NCI-H1694 treated with DMSO at 0.1 percent for 48 hours (cell line): ENCODE results near the gene ABL2.
"Not testable (repeated sequence)": the region's sequence is repeated elsewhere in the genome, so short reads cannot be mapped to it uniquely, and the experiment has no call there.

Experiments
- DNase-seq: peaks from one replicate; lab custom pipeline; 2025; lab: John Stamatoyannopoulos, UW

Gene ABL2

GRCh38 chr1:179229214-179230140 lies at the start of gene ABL2:
Gene ABL2, minus strand, starts transcription at chr1:179229677. Its CDS starts 280 bp downstream, at chr1:179229397.
- peak; percentile 11 for DNase-seq

DNA sequence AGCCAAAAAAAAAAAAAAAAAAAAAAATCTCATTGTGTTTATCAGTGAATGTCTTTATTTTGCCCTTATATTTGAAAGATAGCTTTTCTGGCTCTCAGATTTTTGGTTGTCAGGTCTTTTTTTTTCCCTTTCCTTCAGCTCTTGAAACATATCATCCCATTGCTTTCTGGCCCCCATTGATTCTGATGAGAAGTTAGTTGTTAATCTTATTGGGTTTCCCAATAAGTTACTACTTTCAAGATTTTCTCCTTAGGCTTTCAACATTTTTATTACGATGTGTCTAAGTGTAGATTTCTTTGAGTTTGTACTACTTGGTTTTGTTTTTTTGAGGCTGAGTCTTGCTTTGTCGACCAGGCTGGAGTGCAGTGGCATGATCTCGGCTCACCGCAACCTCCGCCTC lies 49.4 kb upstream of the ABL2 start:
- DNase-seq, result no peak

DNA sequence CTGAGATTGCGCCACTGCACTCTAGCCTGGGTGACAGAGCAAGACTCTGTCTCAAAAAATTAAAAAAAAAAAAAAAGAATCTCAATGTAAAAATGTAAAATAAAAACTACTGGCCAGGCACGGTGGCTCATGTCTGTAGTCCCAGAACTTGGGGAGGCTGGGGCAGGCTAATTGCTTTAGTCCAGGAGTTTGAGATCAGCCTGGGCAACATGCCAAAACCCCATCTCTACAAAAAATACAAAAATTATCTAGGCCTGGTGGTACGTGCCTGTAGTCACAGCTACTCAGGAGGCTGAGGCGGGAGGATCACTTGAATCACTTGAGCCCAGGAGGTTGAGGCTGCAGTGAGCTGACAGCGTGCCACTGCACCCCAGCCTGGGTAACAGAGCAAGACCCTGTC lies 44.9 kb upstream of the ABL2 start:
- not testable (repeated sequence) for DNase-seq

DNA sequence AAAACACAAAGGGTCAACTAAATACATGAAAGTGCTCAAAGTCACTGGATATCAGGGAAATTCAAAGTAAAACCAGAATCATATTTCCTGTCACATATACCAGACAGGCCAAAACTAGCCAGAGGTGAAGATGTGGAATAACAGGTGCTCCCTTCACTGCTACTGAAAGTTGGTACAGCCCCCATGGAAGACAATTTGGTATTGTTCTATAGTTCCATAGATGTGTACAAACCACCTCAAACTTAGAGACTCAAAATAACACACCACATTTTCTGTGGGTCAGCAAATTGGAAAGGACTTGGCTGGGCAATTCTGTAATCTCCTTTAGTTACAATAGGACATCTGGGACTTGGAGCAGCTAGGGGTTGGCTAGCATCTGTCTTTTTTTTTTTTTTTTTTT lies 39.6 kb upstream of the ABL2 start:
- DNase-seq, result no peak

DNA sequence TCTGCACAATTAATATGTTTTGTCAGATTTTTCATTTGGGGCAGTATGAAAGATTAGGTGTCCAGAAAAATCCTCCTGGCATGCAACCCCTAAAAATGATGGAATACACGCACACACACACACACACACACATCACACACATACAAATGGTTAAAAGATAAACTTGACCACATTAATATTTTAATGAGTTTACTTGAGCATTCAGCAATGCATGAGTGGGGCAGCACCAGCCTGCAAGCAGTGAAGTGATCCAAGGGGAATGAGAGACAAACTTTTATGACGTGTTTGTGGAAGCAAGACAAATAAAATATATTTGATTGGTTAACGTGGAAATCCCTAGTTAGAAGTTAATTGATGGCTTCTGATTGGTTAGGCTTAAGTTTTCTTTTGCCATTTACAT lies 35.0 kb upstream of the ABL2 start:
- DNase-seq, result no peak

DNA sequence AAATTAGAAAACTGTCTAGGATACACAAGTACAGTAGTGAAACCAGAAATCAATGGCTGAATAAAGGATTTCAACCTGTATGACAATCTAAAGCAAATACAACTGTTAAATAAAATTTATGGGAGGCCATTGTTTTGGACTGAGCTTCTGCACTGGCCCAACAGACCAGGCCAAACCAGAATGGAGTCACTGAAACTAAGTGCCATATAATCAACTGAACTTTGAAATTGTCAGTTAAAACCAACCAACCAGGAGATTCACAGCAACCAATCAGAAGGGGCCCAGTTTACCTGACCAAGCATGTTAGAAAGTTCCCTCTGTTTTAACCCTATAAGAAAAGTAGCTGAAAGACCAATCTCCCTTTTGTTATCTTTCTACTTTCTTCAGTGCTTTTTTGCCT lies 33.6 kb upstream of the ABL2 start:
- DNase-seq, result no peak

- DNase-seq, result no peak
Measured at GRCh38 chr1:179262183-179262582, 32.7 kb upstream of the ABL2 start.

- DNase-seq, result no peak
Measured at GRCh38 chr1:179253286-179253972, 24.0 kb upstream of the ABL2 start.

- DNase-seq, result no peak
Measured at GRCh38 chr1:179252606-179253005, 23.1 kb upstream of the ABL2 start.

DNA sequence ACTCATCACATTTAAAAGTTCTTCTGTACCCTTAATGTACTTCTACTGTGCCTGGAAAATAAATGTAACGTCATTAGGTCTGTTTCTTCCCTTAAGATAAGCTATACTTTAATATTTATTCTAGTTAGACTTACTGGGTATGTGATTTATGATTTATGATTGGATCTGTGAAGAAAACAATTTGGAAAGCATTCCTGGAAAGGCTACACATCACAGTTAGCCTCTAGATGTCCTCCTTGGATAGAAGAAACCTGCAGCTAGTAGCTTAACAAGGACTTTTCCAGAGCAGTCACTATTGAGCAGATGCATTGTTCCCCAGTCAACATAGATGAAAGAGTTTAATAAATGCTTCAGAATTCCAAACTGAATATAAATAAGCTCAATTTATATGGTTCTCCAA lies 22.2 kb upstream of the ABL2 start:
- DNase-seq, result peak; percentile 31

DNA sequence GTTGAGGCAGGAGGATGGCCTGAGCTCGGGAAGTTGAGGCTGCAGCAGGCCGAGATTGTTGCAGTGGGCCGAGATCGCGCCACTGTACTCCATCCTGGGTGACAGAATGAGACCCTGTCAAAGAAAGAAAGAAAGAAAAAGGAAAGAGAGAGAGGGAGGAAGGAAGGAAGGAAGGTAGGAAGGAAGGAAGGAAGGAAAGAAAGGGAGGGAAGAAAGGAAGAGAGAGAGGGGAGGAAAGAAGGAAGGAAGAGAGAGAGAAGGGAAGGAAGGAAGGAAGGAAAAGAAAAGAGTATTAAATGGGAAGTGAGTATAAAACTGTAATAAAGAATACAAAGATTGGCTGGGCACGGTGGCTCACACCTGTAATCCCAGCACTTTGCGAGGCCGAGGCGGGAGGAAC lies 18.4 kb upstream of the ABL2 start:
- no peak for DNase-seq

- DNase-seq, result not testable (repeated sequence)
Measured at GRCh38 chr1:179245426-179245825, 15.9 kb upstream of the ABL2 start.

DNA sequence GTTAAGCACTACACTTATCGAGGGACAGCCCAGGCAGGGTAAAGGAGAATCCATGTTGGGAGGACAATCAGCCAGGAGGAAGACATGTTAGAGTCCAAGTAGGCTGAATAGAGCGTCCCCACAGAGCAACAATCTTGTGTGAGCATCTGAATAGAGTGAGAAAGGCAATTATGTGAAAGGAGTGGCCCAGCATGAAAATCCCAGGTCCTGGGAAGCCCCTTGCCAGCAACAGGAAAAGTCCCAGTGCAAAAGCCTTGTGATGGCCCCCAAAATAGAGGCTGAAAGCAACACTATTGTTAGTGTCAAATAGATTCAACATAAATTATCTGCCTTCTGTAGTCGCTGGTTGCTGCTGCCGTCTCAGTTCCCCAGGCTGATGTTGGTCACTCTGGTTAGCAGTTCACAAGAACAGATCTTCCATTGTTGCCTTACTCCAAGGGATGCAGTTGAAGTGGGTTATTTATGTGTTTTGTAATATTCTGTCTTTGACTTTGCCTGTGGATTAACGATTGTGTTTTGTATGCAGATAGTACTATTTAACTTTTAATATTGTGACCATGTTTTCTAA lies 12.1 kb upstream of the ABL2 start:
- DNase-seq, result no peak

DNA sequence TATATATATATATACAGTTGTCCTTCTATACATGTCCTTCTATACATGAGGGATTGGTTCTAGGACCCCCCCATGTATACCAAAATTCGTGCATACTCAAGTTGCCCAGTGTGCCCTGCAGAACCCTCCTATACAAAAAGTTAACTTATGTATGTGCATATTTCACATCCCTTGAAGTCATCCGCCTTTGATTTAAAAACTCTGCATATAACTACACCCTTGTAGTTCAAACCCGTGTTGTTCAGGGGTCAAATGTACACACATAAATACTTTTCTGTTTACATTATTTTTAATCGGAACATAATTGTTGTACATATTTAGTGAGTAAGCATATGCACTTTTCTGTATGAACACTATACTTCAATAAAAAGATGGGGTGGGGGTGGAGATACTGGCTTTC lies 7.7 kb upstream of the ABL2 start:
- DNase-seq, result no peak

- no peak for DNase-seq
Measured at GRCh38 chr1:179234863-179235262, 5.4 kb upstream of the ABL2 start.

DNA sequence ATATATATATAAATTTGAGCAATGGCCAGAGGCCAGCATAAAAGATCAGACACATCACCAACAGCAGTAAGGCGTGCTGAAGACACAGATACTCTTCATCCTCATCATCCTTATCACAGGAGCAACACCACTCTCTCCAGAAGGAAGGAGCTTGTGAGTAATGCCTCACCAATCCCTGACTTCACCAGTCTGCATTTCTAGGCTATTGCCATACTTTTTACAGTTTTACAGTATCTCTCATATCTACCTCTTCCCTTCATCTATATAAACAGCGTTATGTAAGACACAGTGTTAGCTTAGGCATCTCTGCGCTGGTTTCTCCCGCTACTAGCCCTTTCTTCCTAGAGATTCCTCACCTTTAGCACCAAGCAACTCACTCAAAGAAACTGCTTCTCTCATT lies 2.4 kb upstream of the ABL2 start:
- no peak for DNase-seq

GRCh38 chr1:179230721-179231120 lies 1.2 kb upstream of the ABL2 start:
- DNase-seq, result no peak

GRCh38 chr1:179230251-179230650 lies 774 bp upstream of the ABL2 start:
- no peak for DNase-seq

DNA sequence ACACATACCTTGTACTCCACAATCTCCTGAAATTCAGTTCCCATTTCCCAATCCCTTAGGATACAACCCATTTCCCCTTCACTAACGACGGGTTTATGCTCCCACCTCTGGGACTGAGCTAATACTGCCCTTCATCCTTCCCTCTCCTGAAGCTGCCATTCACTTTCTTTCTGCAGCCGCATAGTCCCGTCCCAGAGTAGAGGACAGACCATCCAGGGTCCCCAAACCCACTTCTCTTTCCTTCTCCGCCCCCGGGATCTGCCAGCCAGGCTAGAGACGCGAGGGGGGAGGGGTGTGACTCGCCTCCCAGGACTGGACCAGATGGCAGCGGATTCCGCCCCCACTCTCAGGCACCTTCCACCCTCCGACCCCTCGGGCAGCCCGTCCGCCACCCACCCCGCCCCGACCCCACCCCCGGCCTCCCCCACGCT lies 679 bp downstream of the ABL2 start:
- no peak for DNase-seq

DNA sequence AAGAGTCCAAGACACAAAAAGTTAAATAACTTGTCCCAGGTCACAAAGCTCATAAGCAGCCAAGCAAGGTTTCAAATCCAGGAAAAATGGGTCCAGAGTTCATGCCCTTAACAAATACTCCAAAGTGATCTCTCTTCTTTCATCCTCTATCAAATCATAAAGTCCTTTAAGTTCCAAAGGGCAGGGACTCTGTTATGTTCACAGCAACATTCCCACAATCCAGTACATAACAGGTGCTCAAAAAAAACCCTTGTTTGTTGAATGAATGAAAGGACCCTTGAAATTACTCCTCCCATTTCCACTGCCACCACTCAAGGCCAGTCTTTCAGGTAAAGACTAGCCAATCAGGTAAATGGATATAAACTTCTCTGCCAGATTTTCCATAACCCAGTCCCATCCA lies 2.7 kb downstream of the ABL2 start:
- no peak for DNase-seq

GRCh38 chr1:179224466-179224865 lies 5.0 kb downstream of the ABL2 start:
- DNase-seq, result not testable (repeated sequence)

DNA sequence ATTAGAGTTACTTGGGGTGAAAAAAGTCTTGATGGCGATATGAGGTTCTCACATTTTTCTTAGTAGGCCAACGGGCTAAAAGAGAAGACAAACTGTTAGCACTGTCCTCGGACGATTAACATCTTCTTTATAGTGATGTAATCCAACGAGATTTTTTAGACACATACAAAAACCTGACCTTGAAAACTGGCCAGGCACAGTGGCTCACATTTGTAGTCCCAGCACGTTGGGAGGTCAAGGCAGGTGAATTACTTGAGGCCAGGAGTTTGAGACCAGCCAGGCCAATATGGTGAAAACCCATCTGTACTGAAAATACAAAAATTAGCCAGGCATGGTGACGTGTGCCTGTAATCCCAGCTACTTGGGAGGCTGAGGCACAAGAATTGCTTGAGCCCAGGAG lies 8.4 kb downstream of the ABL2 start:
- DNase-seq, result not testable (repeated sequence)

DNA sequence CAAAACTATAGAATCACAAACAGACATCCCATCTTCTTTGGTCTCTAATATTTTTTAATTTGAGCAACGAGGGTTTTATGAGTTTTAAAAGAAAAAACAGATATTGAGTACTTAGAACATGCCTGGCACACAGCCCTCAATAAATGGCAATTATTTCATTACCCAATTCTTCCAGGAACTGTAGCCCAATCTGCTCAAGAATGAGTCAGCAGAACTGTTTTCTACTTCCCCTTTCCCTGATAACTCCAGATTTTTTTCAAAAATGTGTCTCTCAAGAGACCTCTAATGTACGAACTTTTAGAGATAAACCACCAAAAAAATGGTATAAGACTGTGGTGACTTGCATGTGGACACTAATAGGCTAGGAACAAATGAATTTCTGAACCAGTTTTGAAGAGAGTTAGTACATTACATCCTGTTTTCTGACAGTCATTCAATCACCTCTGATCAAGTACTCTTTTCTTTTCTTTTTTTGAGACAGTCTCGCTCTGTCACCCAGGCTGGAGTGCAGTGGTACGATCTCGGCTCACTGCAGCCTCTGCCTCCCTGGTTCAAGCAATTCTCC lies 11.5 kb downstream of the ABL2 start:
- no peak for DNase-seq
